Ishikawa (cell line): Measurements from ENCODE around the gene TYRP1.

Source experiments
- CEBPB ChIP-seq: IDR thresholded peaks from 2 replicates; pipeline ENCODE4 v1.6.1; 2012
- EP300 ChIP-seq: IDR thresholded peaks from 2 replicates; pipeline ENCODE4 v1.6.1; 2012; ENCODE audit warnings: borderline replicate concordance
- FOXM1 ChIP-seq: IDR thresholded peaks from 2 replicates; pipeline ENCODE4 v1.6.1; 2012; ENCODE audit warnings: low read depth, borderline replicate concordance
- RAD21 ChIP-seq: IDR thresholded peaks from 2 replicates; pipeline ENCODE4 v1.6.1; 2012; ENCODE audit warnings: low read depth
- TF ChIP-seq, protein P1 (sequence below): IDR thresholded peaks from 2 replicates; pipeline ENCODE4 v1.6.1; 2012
- TF ChIP-seq, protein P2 (sequence below): IDR thresholded peaks from 2 replicates; pipeline ENCODE4 v1.6.1; 2012

DNA sequence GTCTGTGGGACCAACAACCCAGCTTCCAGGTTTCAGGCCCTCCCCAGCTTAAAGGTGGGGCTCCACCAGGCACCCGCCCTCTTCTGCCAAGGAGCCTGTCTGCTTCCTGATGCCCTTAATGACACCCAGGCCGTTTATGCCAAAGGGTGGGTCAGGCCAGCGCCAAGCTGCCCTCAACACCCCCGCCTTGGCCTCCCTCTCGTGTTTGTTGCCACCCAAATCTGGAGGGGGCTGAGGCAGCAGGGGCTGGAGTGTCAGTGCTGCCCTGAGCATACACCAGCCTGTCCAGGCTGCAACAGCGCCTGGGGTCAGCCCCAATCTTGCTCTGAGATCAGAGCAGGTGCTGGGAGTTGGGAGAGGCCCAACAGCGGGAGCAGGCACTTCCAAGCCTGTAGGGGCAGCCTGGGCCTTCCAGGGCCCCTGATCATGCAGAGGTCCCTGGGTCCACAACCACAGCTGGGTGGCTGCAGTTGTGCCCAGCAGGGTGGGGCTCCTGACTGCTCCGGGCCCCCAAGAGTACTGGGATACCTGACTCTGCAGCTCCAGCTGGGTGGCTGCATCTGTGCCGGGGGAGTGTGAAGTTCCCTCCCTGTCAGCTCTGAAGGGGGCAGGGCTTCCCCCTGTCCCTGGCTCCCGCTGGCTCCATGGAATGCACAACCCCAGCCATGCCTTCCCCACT is 34.5 kb upstream of the TYRP1 start:
- TF ChIP-seq, protein P1, sequence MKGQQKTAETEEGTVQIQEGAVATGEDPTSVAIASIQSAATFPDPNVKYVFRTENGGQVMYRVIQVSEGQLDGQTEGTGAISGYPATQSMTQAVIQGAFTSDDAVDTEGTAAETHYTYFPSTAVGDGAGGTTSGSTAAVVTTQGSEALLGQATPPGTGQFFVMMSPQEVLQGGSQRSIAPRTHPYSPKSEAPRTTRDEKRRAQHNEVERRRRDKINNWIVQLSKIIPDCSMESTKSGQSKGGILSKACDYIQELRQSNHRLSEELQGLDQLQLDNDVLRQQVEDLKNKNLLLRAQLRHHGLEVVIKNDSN, result no peak
- TF ChIP-seq RAD21 (no peak), FOXM1 (no peak), EP300 (no peak), CEBPB (no peak)
- TF ChIP-seq, protein P2, sequence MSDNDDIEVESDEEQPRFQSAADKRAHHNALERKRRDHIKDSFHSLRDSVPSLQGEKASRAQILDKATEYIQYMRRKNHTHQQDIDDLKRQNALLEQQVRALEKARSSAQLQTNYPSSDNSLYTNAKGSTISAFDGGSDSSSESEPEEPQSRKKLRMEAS, result no peak
